Left ventricle myocardium inferior (tissue), 1 donor: Measurements from ENCODE around the gene GUCY2F. TPM values are rescaled to one million over a fixed set of nuclear protein-coding genes. Genes with fewer than 3 reads are reported as not detected.

Experiments
- DNase-seq: peaks from one replicate; pipeline ENCODE4 v3.0.0-alpha.2; 2020
- H3K27ac ChIP-seq: fragments of 200-600 bp; replicated peaks from 2 replicates; pipeline ENCODE4 v1.8.0; 2021
- H3K27me3 ChIP-seq: fragments of 200-600 bp; 2 replicates; pipeline ENCODE4 v1.8.0; 2021; ENCODE audit warnings: low read depth
- H3K36me3 ChIP-seq: fragments of 200-600 bp; 2 replicates; pipeline ENCODE4 v1.8.0; 2021
- H3K4me1 ChIP-seq: fragments of 200-600 bp; 2 replicates; pipeline ENCODE4 v1.8.0; 2021
- H3K4me3 ChIP-seq: fragments of 200-600 bp; 2 replicates; pipeline ENCODE4 v1.8.0; 2021; ENCODE audit warnings: mild to moderate bottlenecking, moderate library complexity
- H3K9me3 ChIP-seq: fragments of 200-600 bp; replicated peaks from 2 replicates; pipeline ENCODE4 v1.8.0; 2021
- CTCF ChIP-seq: fragments of 200-600 bp; IDR thresholded peaks from 2 replicates; pipeline ENCODE4 v1.8.0; 2021; ENCODE audit warnings: antibody characterized with exemption, mild to moderate bottlenecking, borderline replicate concordance
- intact Hi-C: fragments of 100-400 bp; cut with micrococcal nuclease; formaldehyde crosslinking; loops from one replicate; pipeline ENCODE4 v1.11.0; 2022
- total RNA-seq: library from RNA; stranded (reverse); fragmentation: NEBNext Ultra II Directional; extraction: Animal tissue kit (Norgen Biotek cat#: 25700); gene quantifications from one replicate; pipeline ENCODE4 v1.2.1, GENCODE V29; 2021
- donor health status: DM: no; HTN: yes; CAD: no; lungs with severe emphysema.

GUCY2F gene
- total RNA-seq, 1 donor from 2014 or later, result not detected

- Histone ChIP-seq H3K4me3 (no peak overlapping the region), H3K4me1 (no peaks in the 10 kb centered on the region), H3K36me3 (no peaks in the 10 kb centered on the region), H3K27ac (no peak overlapping the region), H3K9me3 (no peaks in the 10 kb centered on the region), H3K27me3 (no peaks in the 10 kb centered on the region)
- no peak for DNase-seq
- no peak for TF ChIP-seq CTCF
- intact Hi-C loops, result no loop called here
These were observed 41.4 kb downstream of the GUCY2F start for GRCh38 chrX:109440475-109440874.

DNA sequence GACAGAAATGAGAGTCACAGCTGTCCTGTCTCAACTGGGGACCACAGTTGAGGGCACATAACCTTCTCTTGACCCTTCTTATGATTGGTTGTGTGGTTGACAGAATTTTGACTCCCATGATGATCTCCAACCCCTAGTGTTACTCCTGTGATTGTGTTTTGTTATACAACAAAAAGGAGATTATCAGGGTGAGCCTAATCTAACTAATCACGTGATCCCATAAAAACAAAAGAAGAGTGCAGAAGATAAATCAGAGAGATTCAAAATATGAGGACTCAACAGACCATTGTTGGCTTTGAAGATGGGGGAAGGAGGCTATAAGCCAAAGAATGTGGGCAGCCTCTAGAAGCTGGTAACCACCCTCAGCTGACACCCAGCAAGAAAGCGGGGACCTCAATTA is 72.7 kb downstream of the GUCY2F start:
- no peaks in the 10 kb centered on the region for H3K27me3 ChIP-seq
- DNase-seq, result no peak
- no peak for TF ChIP-seq CTCF
- no peaks in the 10 kb centered on the region for H3K36me3 ChIP-seq
- no peaks in the 10 kb centered on the region for H3K9me3 ChIP-seq
- no peak overlapping the region for H3K4me3 ChIP-seq
- H3K27ac ChIP-seq, result no peak overlapping the region
- H3K4me1 ChIP-seq, result no peaks in the 10 kb centered on the region
- intact Hi-C loops, result no loop called here

- H3K36me3 ChIP-seq, result no peaks in the 10 kb centered on the region
- no peak overlapping the region for H3K4me3 ChIP-seq
- intact Hi-C loops, result no loop called here
- no peak for DNase-seq
- no peak overlapping the region for H3K27ac ChIP-seq
- H3K9me3 ChIP-seq, result no peaks in the 10 kb centered on the region
- H3K27me3 ChIP-seq, result no peaks in the 10 kb centered on the region
- no peaks in the 10 kb centered on the region for H3K4me1 ChIP-seq
- no peak for TF ChIP-seq CTCF
These were observed 78.0 kb downstream of the GUCY2F start for GRCh38 chrX:109403922-109404321.

- no peaks in the 10 kb centered on the region for H3K27me3 ChIP-seq
- intact Hi-C loops, result no loop called here
- DNase-seq, result no peak
These were observed 82.1 kb downstream of the GUCY2F start for GRCh38 chrX:109399831-109400230.

DNA sequence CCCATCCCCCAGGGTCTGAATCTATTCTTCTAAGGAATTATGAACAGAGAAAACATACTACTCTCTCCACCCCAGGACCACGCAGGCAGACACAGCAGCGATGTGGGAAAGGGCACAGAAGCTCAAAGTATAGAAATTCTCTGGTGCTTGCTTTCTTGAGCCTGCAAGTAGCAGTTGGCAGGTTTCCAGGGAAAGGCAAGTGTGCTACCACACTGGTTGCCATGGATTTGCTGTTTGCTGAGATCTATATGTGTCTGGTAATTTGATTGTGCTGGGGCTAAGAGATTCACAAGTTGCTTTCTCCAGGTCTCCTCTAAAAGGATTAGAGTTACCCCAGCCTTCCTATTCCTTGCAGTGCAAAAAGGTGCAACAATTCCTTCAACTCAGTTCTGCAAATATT is 83.1 kb downstream of the GUCY2F start:
- Histone ChIP-seq H3K4me1 (no peaks in the 10 kb centered on the region), H3K9me3 (no peaks in the 10 kb centered on the region), H3K4me3 (no peak overlapping the region), H3K27ac (no peak overlapping the region), H3K36me3 (no peaks in the 10 kb centered on the region), H3K27me3 (no peaks in the 10 kb centered on the region)
- no peak for DNase-seq
- TF ChIP-seq CTCF, result no peak
- intact Hi-C loops, result no loop called here

More at GRCh38 chrX:109399831-109400230, 82.1 kb downstream of the GUCY2F start:
- Histone ChIP-seq H3K27ac (no peak overlapping the region), H3K4me3 (no peak overlapping the region), H3K4me1 (no peaks in the 10 kb centered on the region), H3K36me3 (no peaks in the 10 kb centered on the region), H3K9me3 (no peaks in the 10 kb centered on the region)
- no peak for TF ChIP-seq CTCF

GRCh38 chrX:109398061-109398460 is 83.8 kb downstream of the GUCY2F start:
- no peak for TF ChIP-seq CTCF
- H3K9me3 ChIP-seq, result no peaks in the 10 kb centered on the region
- no peaks in the 10 kb centered on the region for H3K4me1 ChIP-seq
- intact Hi-C loops, result no loop called here
- DNase-seq, result no peak
- no peaks in the 10 kb centered on the region for H3K36me3 ChIP-seq
- no peak overlapping the region for H3K27ac ChIP-seq
- no peaks in the 10 kb centered on the region for H3K27me3 ChIP-seq
- no peak overlapping the region for H3K4me3 ChIP-seq
